Endometrial microvascular endothelial cells (primary cell): Measurements from ENCODE around the gene PCSK2. TPM values are rescaled to one million over a fixed set of nuclear protein-coding genes. Genes with fewer than 3 reads are reported as not detected.

Experiments used
- in situ Hi-C: cut with HindIII; loops from 2 replicates; pipeline ENCODE4 v1.10.0; 2017; ENCODE audit warnings: low sequenced_read_pairs, low pct_unique_long_range_greater_than_20kb; ENCODE audit errors: inconsistent ontology term
- total RNA-seq: library from RNA; depleted of rRNA; stranded (reverse); fragments of >200 nt; gene quantifications from one replicate; pipeline ENCODE4 v1.2.3, GENCODE V29; 2015; ENCODE audit errors: inconsistent ontology term

PCSK2 gene
- total RNA-seq, 1 donor from 2014 or later, result not detected

DNA sequence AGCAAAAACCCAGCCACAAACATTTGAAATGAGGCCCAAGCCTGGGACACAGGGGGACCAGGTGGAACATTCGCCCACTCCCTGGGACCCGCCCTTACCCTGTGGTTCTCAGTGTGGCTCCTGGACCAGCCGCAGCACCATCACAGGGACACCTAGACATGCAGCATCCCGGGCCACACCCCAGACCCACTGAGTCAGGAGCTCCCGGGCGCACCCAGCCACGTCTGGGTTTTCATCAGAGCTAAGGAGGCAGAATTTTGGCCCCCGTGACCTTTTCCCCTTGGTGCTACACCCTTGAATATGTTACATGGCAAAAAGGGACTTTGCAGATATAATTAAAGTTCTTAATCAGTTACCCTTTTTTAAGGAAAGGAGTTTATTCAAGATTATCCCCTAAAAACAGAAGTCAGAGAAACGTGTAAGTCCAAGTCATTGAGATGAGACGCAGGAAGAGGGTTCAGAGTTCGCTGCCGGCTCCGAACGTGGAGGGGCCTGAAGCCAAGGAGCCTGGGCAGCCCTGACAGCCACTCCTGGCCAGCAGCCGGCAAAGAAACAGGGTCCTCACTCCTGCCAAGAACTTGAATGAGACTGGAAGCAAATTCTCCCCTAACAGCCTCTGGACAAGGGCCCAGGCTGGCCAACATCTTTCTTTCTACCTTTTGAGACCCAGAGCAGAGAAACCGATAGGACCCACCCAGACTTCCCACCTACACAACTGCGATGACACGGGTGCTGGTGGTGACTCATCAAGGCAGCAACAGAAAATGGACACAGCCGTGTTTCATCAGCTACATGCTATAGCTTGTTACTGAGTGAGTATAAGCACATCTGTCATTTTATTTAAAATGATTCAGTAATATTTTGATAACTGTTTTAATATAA, 279.0 kb downstream of the PCSK2 start:
- in situ Hi-C loops, result loop anchor here (25.0 kb wide), 1 partner anchor 781 kb away; the partner anchor contains the start of gene ZNF133

DNA sequence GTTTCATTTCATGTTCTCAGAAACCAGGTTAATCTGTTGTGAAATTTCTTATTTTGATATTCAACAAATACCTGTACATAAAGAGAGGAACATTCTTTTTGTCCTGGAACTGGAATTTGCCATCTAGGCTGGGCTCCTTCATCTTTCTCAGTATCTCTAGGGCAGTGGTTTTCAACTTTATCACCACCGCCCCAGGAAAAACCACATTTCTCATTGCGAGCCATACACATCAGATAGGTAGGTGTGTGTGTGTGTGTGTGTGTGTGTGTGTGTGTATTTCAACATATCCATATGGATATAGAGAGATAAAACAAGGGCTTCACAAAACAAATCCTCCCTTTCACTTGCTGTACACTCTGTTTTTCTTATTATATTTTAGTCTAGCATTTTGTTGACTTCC, 280.2 kb downstream of the PCSK2 start:
- in situ Hi-C loops, result loop anchor here (25.0 kb wide), 1 partner anchor 780 kb away; the partner anchor contains the start of gene ZNF133

DNA sequence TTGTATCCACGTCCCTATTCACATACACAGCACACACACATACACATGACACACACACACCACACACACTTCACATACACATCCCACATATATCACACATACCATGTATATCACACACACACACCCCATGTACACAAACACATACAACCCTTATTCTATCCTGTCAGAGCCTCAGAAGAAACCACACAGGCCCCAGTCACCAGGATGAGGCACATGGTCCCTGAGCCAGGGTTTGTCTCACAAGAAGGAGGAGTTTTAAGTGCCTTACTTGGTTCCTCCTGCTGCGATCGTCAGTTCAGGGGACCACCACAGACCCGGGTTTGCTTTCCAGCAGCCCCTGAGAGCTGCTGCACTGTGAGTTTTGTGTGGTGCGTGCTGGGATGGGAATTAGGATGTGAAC, 280.7 kb downstream of the PCSK2 start:
- in situ Hi-C loops, result loop anchor here (25.0 kb wide), 1 partner anchor 780 kb away; the partner anchor contains the start of gene ZNF133

DNA sequence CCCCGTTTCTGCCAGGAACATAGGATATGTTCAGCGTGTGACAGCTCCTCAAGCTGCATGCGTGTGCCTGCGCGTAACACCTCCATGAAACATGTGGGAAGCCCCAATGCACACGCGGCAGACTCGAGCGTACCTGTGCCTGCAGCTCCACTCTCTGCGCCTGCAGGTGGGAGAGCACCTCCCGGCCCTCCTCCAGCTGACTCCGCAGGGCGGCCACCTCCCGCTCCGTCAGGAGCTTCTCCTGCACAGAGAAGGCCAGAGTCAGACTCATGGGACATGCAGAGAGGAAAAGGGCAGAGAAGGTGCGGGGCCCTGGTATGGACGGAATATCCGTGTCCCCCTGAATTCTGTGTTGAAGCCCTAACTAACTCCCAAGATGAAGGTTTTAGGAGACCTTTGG, 281.9 kb downstream of the PCSK2 start:
- in situ Hi-C loops, result loop anchor here (25.0 kb wide), 1 partner anchor 779 kb away; the partner anchor contains the start of gene ZNF133

DNA sequence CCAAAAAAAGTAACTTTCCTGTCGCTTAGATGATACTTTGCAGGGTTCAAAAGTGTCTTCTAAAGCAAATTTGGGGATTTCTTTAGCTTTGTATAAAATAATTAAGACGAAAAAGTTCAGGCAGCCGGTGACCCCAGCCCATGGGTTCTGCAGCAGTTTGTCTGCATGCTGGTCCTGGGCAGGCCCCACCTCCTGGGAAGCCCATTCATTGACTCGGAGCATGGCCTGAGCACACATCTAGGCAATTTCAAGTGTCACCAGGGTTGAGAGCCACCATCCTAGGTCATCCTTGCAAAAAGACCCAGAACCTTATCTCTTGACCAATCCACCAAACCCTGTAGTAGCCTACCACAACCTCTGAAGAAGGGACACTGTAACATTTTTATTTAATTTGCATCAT, 283.7 kb downstream of the PCSK2 start:
- in situ Hi-C loops, result loop anchor here (25.0 kb wide), 1 partner anchor 777 kb away; the partner anchor contains the start of gene ZNF133

DNA sequence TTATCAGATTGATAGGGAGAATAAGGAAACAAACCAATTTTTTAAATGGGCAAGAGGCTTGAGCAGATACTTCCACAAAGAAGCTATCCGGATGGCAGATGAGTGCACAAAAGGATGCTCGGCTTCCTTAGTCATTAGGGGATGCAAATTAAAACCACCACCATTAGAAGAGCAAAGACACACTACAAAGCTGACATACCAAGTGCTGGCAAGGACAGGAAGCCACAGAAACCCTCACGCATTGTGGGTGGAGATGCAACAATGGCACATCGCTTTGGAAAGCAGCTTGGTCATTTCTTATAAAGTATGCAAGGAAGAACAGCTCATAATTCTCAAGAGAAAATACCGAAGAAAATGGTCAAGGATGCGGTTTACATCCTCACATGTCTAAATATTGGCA, 284.6 kb downstream of the PCSK2 start:
- in situ Hi-C loops, result loop anchor here (25.0 kb wide), 1 partner anchor 776 kb away; the partner anchor contains the start of gene ZNF133

DNA sequence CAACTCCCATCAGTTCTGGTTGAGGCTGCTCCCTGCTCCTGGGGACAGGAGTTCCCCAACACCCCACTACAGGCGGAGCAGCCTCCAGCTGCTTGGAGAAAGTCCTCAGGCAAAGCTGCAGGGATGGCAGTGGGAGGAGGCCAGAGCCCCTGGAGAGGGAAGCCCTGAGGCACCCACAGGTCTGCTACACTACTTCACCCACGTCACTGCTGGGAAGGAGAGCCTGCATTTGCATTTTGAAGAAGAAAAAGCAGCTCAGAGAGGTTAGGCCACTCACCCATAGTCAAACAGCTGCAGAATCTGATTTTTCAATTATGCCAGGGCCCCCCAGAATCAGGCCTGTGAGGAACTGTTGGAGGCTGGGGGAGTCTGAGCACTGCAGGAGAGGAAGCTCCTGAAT, 287.1 kb downstream of the PCSK2 start:
- in situ Hi-C loops, result loop anchor here (25.0 kb wide), 1 partner anchor 773 kb away; the partner anchor contains the start of gene ZNF133

DNA sequence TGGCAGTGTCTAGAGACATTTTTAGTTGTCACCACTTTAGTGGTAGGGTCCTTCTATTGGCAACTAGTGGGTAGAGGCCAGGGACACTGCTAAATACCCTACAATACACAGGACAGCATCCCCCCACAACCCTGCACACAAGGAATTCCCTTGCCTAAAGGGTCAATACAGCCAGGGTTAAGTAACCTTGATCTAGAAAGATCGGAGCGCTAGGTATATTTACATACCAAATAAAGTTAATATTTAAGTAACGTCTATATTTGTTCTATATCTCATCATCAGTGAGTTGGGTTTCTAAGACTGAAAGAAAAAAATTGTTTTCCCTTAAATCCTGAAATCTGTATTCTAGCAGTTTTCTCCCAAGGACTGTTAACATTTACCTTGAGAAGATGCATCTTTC, 288.2 kb downstream of the PCSK2 start:
- in situ Hi-C loops, result loop anchor here (25.0 kb wide), 1 partner anchor 772 kb away; the partner anchor contains the start of gene ZNF133

DNA sequence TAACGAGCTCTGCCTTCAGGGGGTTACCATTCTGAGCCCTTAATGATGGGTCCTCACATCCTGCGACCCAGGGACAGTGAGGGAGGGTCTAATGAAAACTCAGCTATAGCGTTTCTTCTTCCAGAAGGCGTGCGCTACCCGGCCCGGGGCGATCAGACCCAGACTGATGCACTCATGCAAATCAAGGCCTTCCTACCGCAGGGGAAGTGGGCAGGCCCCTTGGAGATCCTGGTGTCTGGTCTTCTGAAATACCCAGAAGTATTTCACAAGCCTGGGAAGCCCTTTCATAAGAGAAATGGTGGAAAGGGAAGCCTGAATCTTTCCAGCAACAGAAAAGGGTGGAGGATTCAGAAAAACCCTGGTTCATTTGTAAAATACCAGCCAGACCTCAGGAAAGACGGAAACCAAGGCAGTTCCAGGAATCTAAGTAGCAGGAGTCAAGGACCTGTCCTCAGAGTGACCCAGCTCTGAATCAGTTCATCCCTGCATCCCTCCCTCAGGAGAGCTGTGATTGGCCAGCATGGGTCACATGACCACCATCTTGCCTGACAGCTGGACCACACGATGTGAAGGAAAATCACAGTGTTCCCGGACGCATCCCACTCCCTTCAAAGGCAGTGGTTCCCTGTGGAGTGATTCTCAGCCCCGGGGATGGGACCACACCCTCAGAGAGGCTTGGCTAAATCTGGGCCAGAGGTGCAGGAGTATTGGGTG, 291.7 kb downstream of the PCSK2 start:
- in situ Hi-C loops, result loop anchor here (25.0 kb wide), 1 partner anchor 769 kb away; the partner anchor contains the start of gene ZNF133

DNA sequence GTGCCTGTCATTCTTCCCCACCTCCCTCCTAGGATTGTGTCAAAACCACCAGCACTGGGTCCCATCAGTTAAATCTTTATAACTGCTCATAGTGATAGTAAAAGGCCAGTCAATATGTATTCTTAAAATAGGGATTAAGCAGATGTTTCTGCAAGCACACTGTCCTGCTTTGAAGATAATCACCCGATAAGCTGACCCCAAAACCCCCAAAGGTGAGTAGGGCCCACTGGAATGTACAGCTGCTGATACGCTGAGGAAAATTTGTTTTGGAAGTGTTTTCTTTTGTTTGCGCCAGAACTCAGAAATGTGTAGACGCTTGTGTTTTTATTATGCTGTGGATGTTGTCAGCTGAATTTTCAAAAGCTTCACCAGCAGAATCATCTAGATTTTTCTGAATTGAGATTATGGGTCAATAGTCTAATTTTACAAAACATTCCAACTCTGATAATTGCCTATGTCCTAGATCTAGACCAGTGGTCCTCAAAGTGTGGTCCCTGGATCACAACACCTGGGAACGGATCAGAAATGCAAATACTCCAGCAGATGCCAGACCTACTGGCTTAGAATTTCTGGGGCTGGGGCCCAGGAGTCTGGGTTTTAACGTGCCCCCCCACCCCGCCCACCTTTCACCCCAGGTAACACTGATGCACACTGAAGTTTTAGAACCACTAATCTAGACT, 292.9 kb downstream of the PCSK2 start:
- in situ Hi-C loops, result loop anchor here (25.0 kb wide), 1 partner anchor 768 kb away; the partner anchor contains the start of gene ZNF133

DNA sequence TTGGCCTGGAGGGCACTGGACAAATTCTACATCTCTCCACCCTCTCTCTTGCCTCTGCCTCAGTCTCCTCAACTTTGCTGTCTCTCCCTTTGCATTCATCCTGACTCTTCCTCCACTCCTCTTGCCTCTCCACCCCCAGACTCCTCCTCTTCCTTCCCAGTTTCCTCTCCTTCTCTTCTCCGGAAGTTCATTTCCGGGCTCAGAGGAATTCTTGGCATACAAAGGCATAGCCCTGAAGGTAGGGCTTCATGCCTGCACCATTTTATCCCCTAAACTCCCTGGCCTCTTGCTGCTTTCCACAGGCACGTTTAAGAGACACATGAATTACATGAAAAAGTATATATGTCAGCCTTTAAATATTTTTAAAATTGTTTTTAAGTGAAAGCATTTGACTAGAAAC, 293.7 kb downstream of the PCSK2 start:
- in situ Hi-C loops, result loop anchor here (25.0 kb wide), 1 partner anchor 767 kb away; the partner anchor contains the start of gene ZNF133

DNA sequence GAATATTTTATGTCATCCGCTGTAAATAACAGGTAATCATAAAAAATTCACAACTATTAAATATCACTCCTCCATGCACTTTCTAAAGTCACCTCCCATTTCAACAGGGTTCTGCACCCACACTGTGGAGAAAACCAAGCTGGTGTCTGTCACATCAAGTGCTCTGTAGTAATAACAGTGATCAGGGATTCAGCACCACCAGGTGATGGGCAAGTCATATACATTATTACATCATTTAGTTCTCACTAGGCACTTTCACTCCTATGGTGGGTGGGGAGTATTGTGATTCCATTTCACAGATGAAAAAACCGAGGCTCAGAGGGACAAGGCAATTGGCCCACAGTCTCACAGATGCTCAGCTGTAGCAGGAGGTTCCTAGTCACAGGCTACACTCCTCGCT, 295.7 kb downstream of the PCSK2 start:
- in situ Hi-C loops, result loop anchor here (25.0 kb wide), 1 partner anchor 765 kb away; the partner anchor contains the start of gene ZNF133

DNA sequence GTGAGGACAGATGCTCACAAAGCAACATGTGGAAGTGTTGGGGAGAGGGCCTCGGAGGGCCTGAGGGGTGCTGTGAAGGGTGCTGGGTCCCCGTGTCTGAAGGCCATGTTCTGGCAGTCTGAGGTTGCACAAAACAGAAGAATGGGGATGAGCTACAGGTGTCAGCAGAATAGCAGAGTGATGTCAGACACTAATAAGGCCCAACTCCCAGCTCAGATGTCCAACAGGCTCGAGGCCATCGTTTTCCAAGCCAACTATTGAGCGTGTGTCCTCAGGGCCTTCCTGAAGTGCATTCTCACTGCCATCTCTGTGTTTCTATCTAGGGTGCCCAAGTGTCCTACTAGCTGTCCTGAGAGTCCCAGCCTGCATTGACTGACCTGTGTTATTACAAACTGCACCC, 296.5 kb downstream of the PCSK2 start:
- in situ Hi-C loops, result loop anchor here (25.0 kb wide), 1 partner anchor 764 kb away; the partner anchor contains the start of gene ZNF133

DNA sequence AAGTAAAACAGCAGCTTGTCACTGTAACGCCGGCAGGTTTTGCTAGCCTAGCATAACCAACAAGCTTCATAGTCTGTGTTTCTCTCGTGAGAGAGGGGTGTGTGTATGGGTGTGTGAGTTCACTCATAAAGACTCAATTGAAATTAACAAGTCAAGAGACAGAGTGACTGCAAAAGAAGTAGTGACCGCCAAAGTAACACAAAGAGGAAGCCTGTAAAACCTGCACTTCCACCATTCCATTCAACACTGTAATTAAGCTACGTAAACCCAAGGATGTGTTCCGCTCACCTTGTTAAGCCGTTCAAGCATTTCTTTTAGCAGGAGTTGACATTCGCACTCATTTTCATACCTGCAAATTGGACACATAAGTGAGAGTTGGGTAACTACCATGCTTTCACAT, 297.7 kb downstream of the PCSK2 start:
- in situ Hi-C loops, result loop anchor here (25.0 kb wide), 1 partner anchor 763 kb away; the partner anchor contains the start of gene ZNF133

DNA sequence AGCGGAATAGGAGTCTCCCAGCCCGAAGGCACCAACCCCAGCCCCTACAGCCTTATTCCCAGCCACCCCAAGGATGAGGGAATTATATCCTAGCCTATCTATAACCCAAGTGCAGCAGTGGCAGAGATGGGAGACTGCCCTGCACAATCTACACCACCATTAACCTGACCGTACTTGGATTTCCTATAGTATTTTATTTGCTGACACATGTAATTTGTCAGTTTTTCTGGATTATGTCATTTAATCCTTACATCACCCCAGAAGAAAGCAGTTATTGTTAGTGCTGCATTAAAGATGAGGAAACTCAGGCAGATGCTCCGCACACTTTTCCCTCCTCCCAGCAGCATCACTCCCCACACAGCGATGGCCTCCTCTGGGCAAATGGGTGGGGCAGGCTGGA, 298.3 kb downstream of the PCSK2 start:
- in situ Hi-C loops, result no loop called here

DNA sequence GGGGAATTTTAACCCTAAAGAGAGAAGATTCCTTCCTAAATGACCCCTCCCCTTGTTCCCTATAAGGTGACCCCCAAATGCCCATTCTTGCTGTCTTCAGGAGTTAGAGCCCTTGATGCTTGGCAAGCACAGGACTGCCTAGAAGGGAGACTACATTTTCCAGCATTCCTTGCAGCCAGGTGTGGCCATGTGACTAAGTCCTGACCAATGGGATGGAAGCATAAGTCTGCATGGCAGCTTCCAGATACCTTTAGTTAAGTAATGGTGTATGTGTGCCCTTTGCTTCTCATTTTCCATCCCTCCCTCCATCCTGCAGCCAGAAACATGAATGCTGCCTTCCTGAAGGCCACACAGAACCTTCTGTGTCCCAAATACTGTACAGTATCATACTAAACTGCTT, 298.8 kb downstream of the PCSK2 start:
- in situ Hi-C loops, result no loop called here

DNA sequence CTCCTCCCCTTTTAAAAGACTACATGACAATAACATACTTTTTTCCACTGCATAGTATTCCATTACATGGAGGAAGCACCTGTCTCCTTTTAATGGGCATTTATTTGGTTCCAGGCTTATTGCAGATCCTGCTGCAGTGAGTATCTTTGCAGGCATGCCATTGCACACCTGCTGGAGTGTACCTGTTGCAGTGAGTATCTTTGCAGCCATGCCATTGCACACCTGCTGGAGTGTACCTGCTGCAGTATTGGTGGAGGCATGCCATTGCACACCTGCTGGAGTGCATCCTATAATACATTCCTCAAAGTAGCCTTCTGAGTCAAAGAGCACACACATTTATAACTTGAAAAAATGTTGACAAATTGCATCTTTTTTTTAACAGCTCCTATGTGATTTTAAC, 302.7 kb downstream of the PCSK2 start:
- in situ Hi-C loops, result no loop called here

DNA sequence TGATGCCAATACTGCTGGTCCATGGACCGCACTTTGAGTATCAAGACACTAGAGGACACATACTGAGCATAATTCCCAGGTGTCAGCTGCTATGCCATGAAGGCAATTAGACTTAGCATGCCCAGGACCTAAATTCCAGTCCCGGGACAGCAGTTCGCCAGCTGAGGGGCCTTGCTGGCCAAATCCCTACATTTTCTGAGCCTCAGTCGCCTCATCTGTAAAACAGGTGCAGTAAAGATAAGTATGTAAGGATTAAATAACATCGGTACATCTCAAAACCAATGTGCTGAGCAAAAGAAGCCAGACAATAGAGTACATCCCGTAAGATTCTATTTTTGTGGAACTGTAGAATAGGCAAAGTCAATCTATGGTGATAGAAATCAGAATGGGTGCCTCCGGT, 303.3 kb downstream of the PCSK2 start:
- in situ Hi-C loops, result no loop called here
